GM18520 (cell line): ENCODE results near the gene ASTL.

Experiments used
- ATAC-seq: cut with Tn5 transposase; IDR thresholded peaks from one replicate; pipeline ENCODE4 v1.9.1; 2021; ENCODE audit not compliant: unreplicated experiment

ASTL gene

GRCh38 chr2:96159084-96159830, 21.0 kb upstream of the ASTL start:
- no peak for ATAC-seq

- ATAC-seq, result no peak
These were observed 20.2 kb upstream of the ASTL start for GRCh38 chr2:96158554-96158940.

GRCh38 chr2:96157649-96158553, 19.6 kb upstream of the ASTL start:
- peak; percentile 60 for ATAC-seq

- ATAC-seq, result peak; percentile 33
These were observed 18.8 kb upstream of the ASTL start for GRCh38 chr2:96156926-96157648.

- no peak for ATAC-seq
These were observed 17.9 kb upstream of the ASTL start for GRCh38 chr2:96156011-96156820.

GRCh38 chr2:96154506-96155380, 16.4 kb upstream of the ASTL start:
- ATAC-seq, result no peak

GRCh38 chr2:96153991-96154431, 15.7 kb upstream of the ASTL start:
- ATAC-seq, result no peak

GRCh38 chr2:96153291-96153713, 15.0 kb upstream of the ASTL start:
- no peak for ATAC-seq

- ATAC-seq, result no peak
These were observed 14.2 kb upstream of the ASTL start for GRCh38 chr2:96152304-96153161.

GRCh38 chr2:96151595-96152303, 13.4 kb upstream of the ASTL start:
- no peak for ATAC-seq

GRCh38 chr2:96150791-96151594, 12.7 kb upstream of the ASTL start:
- no peak for ATAC-seq

- ATAC-seq, result no peak
These were observed 11.8 kb upstream of the ASTL start for GRCh38 chr2:96150007-96150640.

GRCh38 chr2:96148410-96149217, 10.3 kb upstream of the ASTL start:
- ATAC-seq, result peak; percentile 29

- no peak for ATAC-seq
These were observed 9.4 kb upstream of the ASTL start for GRCh38 chr2:96147593-96148201.

- ATAC-seq, result no peak
These were observed 8.7 kb upstream of the ASTL start for GRCh38 chr2:96146881-96147592.
